GM10266 (cell line): ENCODE data around the gene MAFB.

Source experiments
- DNase-seq: peaks from one replicate; pipeline ENCODE4 v3.0.0; 2012; ENCODE audit errors: extremely low spot score
- CTCF ChIP-seq: IDR thresholded peaks from 2 replicates; pipeline ENCODE4 v1.5.1; 2012; ENCODE audit warnings: mild to moderate bottlenecking, low read depth; ENCODE audit not compliant: control insufficient read depth, insufficient read depth; ENCODE audit errors: missing control alignments

The MAFB gene

GRCh38 chr20:40703975-40704530 is 15.0 kb upstream of the MAFB start:
- no peak for TF ChIP-seq CTCF
- DNase-seq = no peak

- no peak for DNase-seq
- TF ChIP-seq CTCF = no peak
Observed at GRCh38 chr20:40702504-40702903, 13.5 kb upstream of the MAFB start.

- TF ChIP-seq CTCF = no peak
- no peak for DNase-seq
Observed at GRCh38 chr20:40698744-40699143, 9.7 kb upstream of the MAFB start.

- no peak for TF ChIP-seq CTCF
Observed at GRCh38 chr20:40698281-40698680, 9.2 kb upstream of the MAFB start.

GRCh38 chr20:40697541-40697940 is 8.5 kb upstream of the MAFB start:
- no peak for DNase-seq
- TF ChIP-seq CTCF = no peak

More at GRCh38 chr20:40698281-40698680, 9.2 kb upstream of the MAFB start:
- no peak for DNase-seq

- TF ChIP-seq CTCF = no peak
- DNase-seq = no peak
Observed at GRCh38 chr20:40695214-40695613, 6.2 kb upstream of the MAFB start.

DNA sequence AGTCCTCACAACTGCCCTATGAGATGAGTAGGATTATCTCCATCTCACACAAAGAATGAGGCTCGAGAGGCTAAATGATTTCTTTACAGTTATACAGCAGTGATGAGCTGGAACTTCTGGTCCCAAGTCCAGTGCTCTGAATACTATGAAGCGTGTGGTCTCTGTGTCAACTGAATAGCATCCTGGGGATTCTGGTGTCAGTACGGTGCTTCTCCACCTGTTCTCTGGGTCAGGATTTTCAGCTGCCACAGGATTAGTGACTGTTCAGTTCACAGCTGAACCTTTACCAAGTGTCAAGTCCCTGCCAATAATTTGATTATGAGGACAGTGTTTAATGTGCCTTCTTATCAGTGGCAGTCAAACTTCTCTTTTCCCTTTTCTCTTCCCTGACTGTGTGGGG is 5.2 kb upstream of the MAFB start:
- DNase-seq = no peak
- TF ChIP-seq CTCF = no peak
